ENCODE results near the gene HECW1. TPM values are rescaled to one million over a fixed set of nuclear protein-coding genes. Genes with fewer than 3 reads are reported as not detected.

The HECW1 gene
- total and polyA plus RNA-seq, 2 experiments from 2014 or later: 11.0 to 21.8 TPM

GRCh38 chr7:43537765-43538403, 425.4 kb downstream of the HECW1 start (continued):
- TF ChIP-seq, protein P1, sequence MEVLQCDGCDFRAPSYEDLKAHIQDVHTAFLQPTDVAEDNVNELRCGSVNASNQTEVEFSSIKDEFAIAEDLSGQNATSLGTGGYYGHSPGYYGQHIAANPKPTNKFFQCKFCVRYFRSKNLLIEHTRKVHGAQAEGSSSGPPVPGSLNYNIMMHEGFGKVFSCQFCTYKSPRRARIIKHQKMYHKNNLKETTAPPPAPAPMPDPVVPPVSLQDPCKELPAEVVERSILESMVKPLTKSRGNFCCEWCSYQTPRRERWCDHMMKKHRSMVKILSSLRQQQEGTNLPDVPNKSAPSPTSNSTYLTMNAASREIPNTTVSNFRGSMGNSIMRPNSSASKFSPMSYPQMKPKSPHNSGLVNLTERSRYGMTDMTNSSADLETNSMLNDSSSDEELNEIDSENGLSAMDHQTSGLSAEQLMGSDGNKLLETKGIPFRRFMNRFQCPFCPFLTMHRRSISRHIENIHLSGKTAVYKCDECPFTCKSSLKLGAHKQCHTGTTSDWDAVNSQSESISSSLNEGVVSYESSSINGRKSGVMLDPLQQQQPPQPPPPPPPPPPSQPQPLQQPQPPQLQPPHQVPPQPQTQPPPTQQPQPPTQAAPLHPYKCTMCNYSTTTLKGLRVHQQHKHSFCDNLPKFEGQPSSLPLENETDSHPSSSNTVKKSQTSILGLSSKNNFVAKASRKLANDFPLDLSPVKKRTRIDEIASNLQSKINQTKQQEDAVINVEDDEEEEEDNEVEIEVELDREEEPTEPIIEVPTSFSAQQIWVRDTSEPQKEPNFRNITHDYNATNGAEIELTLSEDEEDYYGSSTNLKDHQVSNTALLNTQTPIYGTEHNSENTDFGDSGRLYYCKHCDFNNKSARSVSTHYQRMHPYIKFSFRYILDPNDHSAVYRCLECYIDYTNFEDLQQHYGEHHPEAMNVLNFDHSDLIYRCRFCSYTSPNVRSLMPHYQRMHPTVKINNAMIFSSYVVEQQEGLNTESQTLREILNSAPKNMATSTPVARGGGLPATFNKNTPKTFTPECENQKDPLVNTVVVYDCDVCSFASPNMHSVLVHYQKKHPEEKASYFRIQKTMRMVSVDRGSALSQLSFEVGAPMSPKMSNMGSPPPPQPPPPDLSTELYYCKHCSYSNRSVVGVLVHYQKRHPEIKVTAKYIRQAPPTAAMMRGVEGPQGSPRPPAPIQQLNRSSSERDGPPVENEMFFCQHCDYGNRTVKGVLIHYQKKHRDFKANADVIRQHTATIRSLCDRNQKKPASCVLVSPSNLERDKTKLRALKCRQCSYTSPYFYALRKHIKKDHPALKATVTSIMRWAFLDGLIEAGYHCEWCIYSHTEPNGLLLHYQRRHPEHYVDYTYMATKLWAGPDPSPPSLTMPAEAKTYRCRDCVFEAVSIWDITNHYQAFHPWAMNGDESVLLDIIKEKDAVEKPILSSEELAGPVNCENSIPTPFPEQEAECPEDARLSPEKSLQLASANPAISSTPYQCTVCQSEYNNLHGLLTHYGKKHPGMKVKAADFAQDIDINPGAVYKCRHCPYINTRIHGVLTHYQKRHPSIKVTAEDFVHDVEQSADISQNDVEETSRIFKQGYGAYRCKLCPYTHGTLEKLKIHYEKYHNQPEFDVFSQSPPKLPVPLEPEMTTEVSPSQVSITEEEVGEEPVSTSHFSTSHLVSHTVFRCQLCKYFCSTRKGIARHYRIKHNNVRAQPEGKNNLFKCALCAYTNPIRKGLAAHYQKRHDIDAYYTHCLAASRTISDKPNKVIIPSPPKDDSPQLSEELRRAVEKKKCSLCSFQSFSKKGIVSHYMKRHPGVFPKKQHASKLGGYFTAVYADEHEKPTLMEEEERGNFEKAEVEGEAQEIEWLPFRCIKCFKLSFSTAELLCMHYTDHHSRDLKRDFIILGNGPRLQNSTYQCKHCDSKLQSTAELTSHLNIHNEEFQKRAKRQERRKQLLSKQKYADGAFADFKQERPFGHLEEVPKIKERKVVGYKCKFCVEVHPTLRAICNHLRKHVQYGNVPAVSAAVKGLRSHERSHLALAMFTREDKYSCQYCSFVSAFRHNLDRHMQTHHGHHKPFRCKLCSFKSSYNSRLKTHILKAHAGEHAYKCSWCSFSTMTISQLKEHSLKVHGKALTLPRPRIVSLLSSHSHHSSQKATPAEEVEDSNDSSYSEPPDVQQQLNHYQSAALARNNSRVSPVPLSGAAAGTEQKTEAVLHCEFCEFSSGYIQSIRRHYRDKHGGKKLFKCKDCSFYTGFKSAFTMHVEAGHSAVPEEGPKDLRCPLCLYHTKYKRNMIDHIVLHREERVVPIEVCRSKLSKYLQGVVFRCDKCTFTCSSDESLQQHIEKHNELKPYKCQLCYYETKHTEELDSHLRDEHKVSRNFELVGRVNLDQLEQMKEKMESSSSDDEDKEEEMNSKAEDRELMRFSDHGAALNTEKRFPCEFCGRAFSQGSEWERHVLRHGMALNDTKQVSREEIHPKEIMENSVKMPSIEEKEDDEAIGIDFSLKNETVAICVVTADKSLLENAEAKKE (CRISPR knock-in tag; IDR thresholded peaks at IDR 0.05): no peak
- TF ChIP-seq REST (IDR thresholded peaks at IDR 0.05; ENCODE audit: unreplicated experiment): no peak
- no peak for TF ChIP-seq ZNF331 (CRISPR knock-in tag; IDR thresholded peaks at IDR 0.05; ENCODE audit: low read depth)
- TF ChIP-seq ZNF114 (CRISPR knock-in tag; IDR thresholded peaks at IDR 0.05): no peak
- TF ChIP-seq EZH2phosphoT487 (IDR thresholded peaks at IDR 0.05; ENCODE audit: unreplicated experiment): no peak
- TF ChIP-seq EZH2 (IDR thresholded peaks at IDR 0.05; ENCODE audit: low read depth, unreplicated experiment): no peak
